GM12864 (cell line): ENCODE data around the gene BCORL1.

Experiments used
- DNase-seq: peaks from one replicate; pipeline ENCODE4 v3.0.0-alpha.2; 2011; ENCODE audit warnings: low read depth
- H3K4me3 ChIP-seq: 2 replicates; pipeline ENCODE4 v1.5.1; 2011; ENCODE audit warnings: mild to moderate bottlenecking, low read depth, low read length, control low read depth
- CTCF ChIP-seq: IDR thresholded peaks from 2 replicates; pipeline ENCODE4 v1.5.1; 2011; ENCODE audit warnings: low read depth, mild to moderate bottlenecking, moderate library complexity, low read length, control low read depth, inconsistent platforms; ENCODE audit errors: missing control alignments

BCORL1 gene

GRCh38 chrX:130051176-130051845 lies 68.9 kb downstream of the BCORL1 start:
- H3K4me3 ChIP-seq: no peak overlapping the region
- DNase-seq: no peak
- TF ChIP-seq CTCF: no peak

GRCh38 chrX:130053236-130053635 lies 70.8 kb downstream of the BCORL1 start:
- H3K4me3 ChIP-seq: no peak overlapping the region
- no peak for TF ChIP-seq CTCF
- DNase-seq: no peak

- H3K4me3 ChIP-seq: no peak overlapping the region
- DNase-seq: no peak
- no peak for TF ChIP-seq CTCF
These were observed 72.7 kb downstream of the BCORL1 start for GRCh38 chrX:130055103-130055502.

GRCh38 chrX:130055899-130056298 lies 73.5 kb downstream of the BCORL1 start:
- no peak for TF ChIP-seq CTCF
- H3K4me3 ChIP-seq: no peak overlapping the region
- no peak for DNase-seq

GRCh38 chrX:130057209-130057608 lies 74.8 kb downstream of the BCORL1 start:
- no peak for DNase-seq
- no peak overlapping the region for H3K4me3 ChIP-seq
- TF ChIP-seq CTCF: no peak

- no peak overlapping the region for H3K4me3 ChIP-seq
- no peak for TF ChIP-seq CTCF
- DNase-seq: no peak
These were observed 76.2 kb downstream of the BCORL1 start for GRCh38 chrX:130058652-130059051.
